HTR-8/SVneo (cell line): ENCODE results near the gene TIGD4.

Source experiments
- DNase-seq: peaks from one replicate; pipeline ENCODE4 v3.0.0; 2011; ENCODE audit warnings: low spot score, mixed read lengths; ENCODE audit not compliant: insufficient read length
- FAIRE-seq: peaks from 2 replicates; lab custom pipeline; 2011; peaks lifted over from hg19 to GRCh38; lab: Jason Lieb, UNC

The TIGD4 gene

GRCh38 chr4:152728343-152728742, 51.2 kb downstream of the TIGD4 start:
- FAIRE-seq (no peak), DNase-seq (no peak)

- FAIRE-seq (no peak), DNase-seq (no peak)
Observed at GRCh38 chr4:152727784-152728183, 51.7 kb downstream of the TIGD4 start.

- FAIRE-seq (no peak), DNase-seq (no peak)
Observed at GRCh38 chr4:152724494-152724893, 55.0 kb downstream of the TIGD4 start.

- DNase-seq (no peak), FAIRE-seq (no peak)
Observed at GRCh38 chr4:152723236-152723635, 56.3 kb downstream of the TIGD4 start.

GRCh38 chr4:152719801-152720556, 59.6 kb downstream of the TIGD4 start:
- DNase-seq: no peak
- FAIRE-seq: no peak
